WTC11 (cell line): ENCODE measurements around the gene CSF2. TPM values are rescaled to one million over a fixed set of nuclear protein-coding genes. Genes with fewer than 3 reads are reported as not detected.
A peak's percentile ranks its signal among the peaks of the same experiment; 100 is the strongest.

Experiments used
- ATAC-seq: fragments of 200-7000 bp; cut with Tn5 transposase; 2 replicates; pipeline ENCODE4 v1.10.0; 2021; ENCODE audit warnings: mild to moderate bottlenecking, moderate library complexity
- CTCF ChIA-PET: fragments of 300-600 bp; sonication (Branson Sonifier 250); formaldehyde crosslinking; loops from one replicate; lab custom pipeline; 2021; ENCODE audit warnings: antibody characterized with exemption; lab: Charles Lee
- POLR2A ChIA-PET: fragments of 350-600 bp; sonication (Branson Sonifier 250); formaldehyde crosslinking; loops from one replicate; lab custom pipeline; 2021; ENCODE audit warnings: antibody characterized with exemption; lab: Charles Lee
- DNase-seq: peaks from one replicate; pipeline ENCODE4 v3.0.0; 2021; ENCODE audit warnings: low spot score
- H3K27ac Mint-ChIP-seq: 2 replicates; pipeline ENCODE4 v1.8.0; 2021; ENCODE audit warnings: mixed read lengths
- H3K27me3 Mint-ChIP-seq: 2 replicates; pipeline ENCODE4 v1.8.0; 2021; ENCODE audit warnings: low read depth, mild to moderate bottlenecking, moderate library complexity, mixed read lengths
- H3K36me3 Mint-ChIP-seq: 2 replicates; pipeline ENCODE4 v1.8.0; 2021; ENCODE audit warnings: mixed read lengths
- H3K4me1 Mint-ChIP-seq: 2 replicates; pipeline ENCODE4 v1.8.0; 2022; ENCODE audit warnings: mixed read lengths
- H3K4me3 Mint-ChIP-seq: 2 replicates; pipeline ENCODE4 v1.8.0; 2021; ENCODE audit warnings: mild to moderate bottlenecking, moderate library complexity, mixed read lengths
- H3K9me3 Mint-ChIP-seq: 2 replicates; pipeline ENCODE4 v1.8.0; 2021; ENCODE audit warnings: mixed read lengths
- CREM ChIP-seq: sonication (generic); formaldehyde crosslinking; IDR thresholded peaks from 2 replicates; pipeline ENCODE4 v1.8.1; 2022; ENCODE audit warnings: mild to moderate bottlenecking, missing genetic modification reagents, moderate library complexity
- ELF4 ChIP-seq: sonication (generic); formaldehyde crosslinking; IDR thresholded peaks from 2 replicates; pipeline ENCODE4 v1.8.1; 2022; ENCODE audit warnings: low read depth, mild to moderate bottlenecking, moderate library complexity, missing genetic modification reagents
- EMX1 ChIP-seq: fragments of 250-450 bp; sonication (Bioruptor Pico); IDR thresholded peaks from 2 replicates; pipeline ENCODE4 v1.8.0; 2021; ENCODE audit warnings: mild to moderate bottlenecking
- ETV6 ChIP-seq: sonication (generic); formaldehyde crosslinking; IDR thresholded peaks from 2 replicates; pipeline ENCODE4 v1.8.1; 2022; ENCODE audit warnings: mild to moderate bottlenecking, missing genetic modification reagents
- FOXP1 ChIP-seq: sonication (generic); formaldehyde crosslinking; IDR thresholded peaks from 2 replicates; pipeline ENCODE4 v1.8.0; 2022; ENCODE audit warnings: missing genetic modification reagents, mild to moderate bottlenecking, moderate library complexity, borderline replicate concordance
- IRF1 ChIP-seq: sonication (generic); formaldehyde crosslinking; IDR thresholded peaks from 2 replicates; pipeline ENCODE4 v1.8.0; 2023; ENCODE audit warnings: missing genetic modification reagents
- IRF2 ChIP-seq: sonication (generic); formaldehyde crosslinking; IDR thresholded peaks from 2 replicates; pipeline ENCODE4 v1.8.0; 2022; ENCODE audit warnings: low read depth, missing genetic modification reagents, borderline replicate concordance
- NFYB ChIP-seq: sonication (generic); formaldehyde crosslinking; conservative IDR thresholded peaks from 2 replicates; pipeline ENCODE4 v1.8.0; 2022; ENCODE audit warnings: low read depth, missing genetic modification reagents
- PREB ChIP-seq: sonication (generic); formaldehyde crosslinking; IDR thresholded peaks from 2 replicates; pipeline ENCODE4 v1.8.1; 2022; ENCODE audit warnings: mild to moderate bottlenecking, missing genetic modification reagents, moderate library complexity, borderline replicate concordance
- SMAD3 ChIP-seq: sonication (generic); formaldehyde crosslinking; IDR thresholded peaks from 2 replicates; pipeline ENCODE4 v1.8.0; 2022; ENCODE audit warnings: missing genetic modification reagents, mild to moderate bottlenecking, borderline replicate concordance
- SP1 ChIP-seq: sonication (generic); formaldehyde crosslinking; conservative IDR thresholded peaks from 2 replicates; pipeline ENCODE4 v1.8.1; 2022; ENCODE audit warnings: missing genetic modification reagents
- ZNF263 ChIP-seq: sonication (generic); formaldehyde crosslinking; IDR thresholded peaks from 2 replicates; pipeline ENCODE4 v1.8.1; 2022; ENCODE audit warnings: low read depth, mild to moderate bottlenecking, moderate library complexity, missing genetic modification reagents
- ZNF423 ChIP-seq: fragments of 250-450 bp; sonication (Bioruptor Pico); IDR thresholded peaks from 2 replicates; pipeline ENCODE4 v2.1.2; 2022; ENCODE audit warnings: mild to moderate bottlenecking, moderate library complexity
- ZSCAN18 ChIP-seq: fragments of 250-450 bp; sonication (Bioruptor Pico); IDR thresholded peaks from 2 replicates; pipeline ENCODE4 v2.1.2; 2022; ENCODE audit warnings: mild to moderate bottlenecking, moderate library complexity
- total RNA-seq: library from RNA; stranded (reverse); gene quantifications from 3 replicates; pipeline ENCODE4 v1.2.3, GENCODE V29; 2021
- TF ChIP-seq, protein P1 (sequence below): sonication (generic); formaldehyde crosslinking; IDR thresholded peaks from 2 replicates; pipeline ENCODE4 v1.8.0; 2022; ENCODE audit warnings: mild to moderate bottlenecking, missing genetic modification reagents
- TF ChIP-seq, protein P2 (sequence below): sonication (generic); formaldehyde crosslinking; IDR thresholded peaks from 2 replicates; pipeline ENCODE4 v1.8.1; 2022; ENCODE audit warnings: low read depth, missing genetic modification reagents, borderline replicate concordance
- TF ChIP-seq, protein P3 (sequence below): sonication (generic); formaldehyde crosslinking; conservative IDR thresholded peaks from 2 replicates; pipeline ENCODE4 v1.8.1; 2022; ENCODE audit warnings: mild to moderate bottlenecking, missing genetic modification reagents

Gene CSF2
- total RNA-seq, 1 experiment from 2014 or later, result not detected

DNA sequence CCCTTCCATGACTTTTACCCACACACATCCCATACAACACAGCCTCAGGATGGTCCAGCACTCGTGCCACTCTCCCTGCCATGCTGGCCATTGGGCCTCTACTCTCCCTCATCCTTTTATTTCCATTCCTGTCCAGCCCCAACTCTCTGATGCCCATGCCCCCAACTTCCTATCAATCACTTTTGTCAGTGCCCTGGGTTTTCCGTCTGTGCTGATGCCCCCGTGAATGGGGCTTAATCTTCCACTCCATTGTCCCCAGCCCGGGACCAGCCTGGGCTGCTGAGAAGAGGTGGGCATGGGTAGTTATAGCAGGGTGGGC is 49.5 kb upstream of the CSF2 start (continued):
- TF ChIP-seq, protein P1, sequence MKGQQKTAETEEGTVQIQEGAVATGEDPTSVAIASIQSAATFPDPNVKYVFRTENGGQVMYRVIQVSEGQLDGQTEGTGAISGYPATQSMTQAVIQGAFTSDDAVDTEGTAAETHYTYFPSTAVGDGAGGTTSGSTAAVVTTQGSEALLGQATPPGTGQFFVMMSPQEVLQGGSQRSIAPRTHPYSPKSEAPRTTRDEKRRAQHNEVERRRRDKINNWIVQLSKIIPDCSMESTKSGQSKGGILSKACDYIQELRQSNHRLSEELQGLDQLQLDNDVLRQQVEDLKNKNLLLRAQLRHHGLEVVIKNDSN (CRISPR knock-in tag), result no peak
- no peak for TF ChIP-seq NFYB (CRISPR knock-in tag)
- no peak for TF ChIP-seq SP1 (CRISPR knock-in tag)
- TF ChIP-seq EMX1 (CRISPR knock-in tag), result no peak
- TF ChIP-seq ZSCAN18 (CRISPR knock-in tag), result no peak

- Mint-ChIP-seq H3K36me3 (no peaks in the 10 kb centered on the region), H3K4me1 (no peaks in the 10 kb centered on the region), H3K4me3 (no peak overlapping the region), H3K27me3 (no peaks in the 10 kb centered on the region), H3K27ac (no peak overlapping the region), H3K9me3 (no peaks in the 10 kb centered on the region)
- CTCF ChIA-PET, result interaction anchor here (1.0 kb wide), 1 partner anchor 38 kb away, joined by 3 read pairs; no protein-coding TSS in a partner anchor
- TF ChIP-seq FOXP1 (CRISPR knock-in tag), result no peak
- TF ChIP-seq, protein P2, sequence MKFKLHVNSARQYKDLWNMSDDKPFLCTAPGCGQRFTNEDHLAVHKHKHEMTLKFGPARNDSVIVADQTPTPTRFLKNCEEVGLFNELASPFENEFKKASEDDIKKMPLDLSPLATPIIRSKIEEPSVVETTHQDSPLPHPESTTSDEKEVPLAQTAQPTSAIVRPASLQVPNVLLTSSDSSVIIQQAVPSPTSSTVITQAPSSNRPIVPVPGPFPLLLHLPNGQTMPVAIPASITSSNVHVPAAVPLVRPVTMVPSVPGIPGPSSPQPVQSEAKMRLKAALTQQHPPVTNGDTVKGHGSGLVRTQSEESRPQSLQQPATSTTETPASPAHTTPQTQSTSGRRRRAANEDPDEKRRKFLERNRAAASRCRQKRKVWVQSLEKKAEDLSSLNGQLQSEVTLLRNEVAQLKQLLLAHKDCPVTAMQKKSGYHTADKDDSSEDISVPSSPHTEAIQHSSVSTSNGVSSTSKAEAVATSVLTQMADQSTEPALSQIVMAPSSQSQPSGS (CRISPR knock-in tag), result no peak
- TF ChIP-seq ETV6, result no peak
- no peak for TF ChIP-seq PREB (CRISPR knock-in tag)
- TF ChIP-seq ZNF423 (CRISPR knock-in tag), result no peak
- TF ChIP-seq ZNF263, result no peak
- no peak for TF ChIP-seq IRF1 (CRISPR knock-in tag)
- TF ChIP-seq IRF2, result no peak
- TF ChIP-seq, protein P3, sequence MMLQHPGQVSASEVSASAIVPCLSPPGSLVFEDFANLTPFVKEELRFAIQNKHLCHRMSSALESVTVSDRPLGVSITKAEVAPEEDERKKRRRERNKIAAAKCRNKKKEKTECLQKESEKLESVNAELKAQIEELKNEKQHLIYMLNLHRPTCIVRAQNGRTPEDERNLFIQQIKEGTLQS (CRISPR knock-in tag), result no peak
- TF ChIP-seq ELF4 (CRISPR knock-in tag), result no peak
- TF ChIP-seq CREM (CRISPR knock-in tag), result no peak
- TF ChIP-seq ZSCAN18 (CRISPR knock-in tag), result no peak
- no peak for TF ChIP-seq SMAD3 (CRISPR knock-in tag)
- peak; percentile 46 for ATAC-seq
- no peak for DNase-seq
- POLR2A ChIA-PET, result no interaction called here
Observed at GRCh38 chr5:132024789-132025402, 48.7 kb upstream of the CSF2 start.
